ENCODE measurements around the gene GPR17. TPM values are rescaled to one million over a fixed set of nuclear protein-coding genes. Genes with fewer than 3 reads are reported as not detected.

The GPR17 gene
- total RNA-seq, 1 donor from 2014 or later: not detected

GRCh38 chr2:127643439-127644065 is 2.4 kb upstream of the GPR17 start:
- no peak for DNase-seq

- DNase-seq: peak; percentile 34
Observed at GRCh38 chr2:127644066-127645025, 1.6 kb upstream of the GPR17 start.

- DNase-seq: no peak
Observed at GRCh38 chr2:127645026-127645394, 943 bp upstream of the GPR17 start.

- DNase-seq: peak; percentile 32
Observed at GRCh38 chr2:127646487-127647241, 711 bp downstream of the GPR17 start.

GRCh38 chr2:127647242-127648190 is 1.6 kb downstream of the GPR17 start:
- peak; percentile 79 for DNase-seq

GRCh38 chr2:127648321-127648720 is 2.4 kb downstream of the GPR17 start:
- DNase-seq: no peak

GRCh38 chr2:127649100-127649611 is 3.2 kb downstream of the GPR17 start:
- DNase-seq: no peak

- peak; percentile 93 for DNase-seq
Observed at GRCh38 chr2:127649684-127650040, 3.7 kb downstream of the GPR17 start.

GRCh38 chr2:127650041-127650784 is 4.3 kb downstream of the GPR17 start:
- DNase-seq: no peak

- no peak for DNase-seq
Observed at GRCh38 chr2:127650785-127651380, 4.9 kb downstream of the GPR17 start.

- DNase-seq: no peak
Observed at GRCh38 chr2:127651381-127651809, 5.4 kb downstream of the GPR17 start.

- DNase-seq: no peak
Observed at GRCh38 chr2:127651971-127652550, 6.1 kb downstream of the GPR17 start.

GRCh38 chr2:127652786-127653357 is 6.9 kb downstream of the GPR17 start:
- DNase-seq: no peak

GRCh38 chr2:127653421-127654083 is 7.6 kb downstream of the GPR17 start:
- DNase-seq: no peak

GRCh38 chr2:127654084-127654837 is 8.3 kb downstream of the GPR17 start:
- DNase-seq: no peak

GRCh38 chr2:127654838-127655175 is 8.9 kb downstream of the GPR17 start:
- DNase-seq: no peak

- no peak for DNase-seq
Observed at GRCh38 chr2:127655209-127656073, 9.5 kb downstream of the GPR17 start.

All from dermis blood vessel endothelial cell (primary cell).